Esophagus squamous epithelium (tissue), 4 donors: Measurements from ENCODE around the gene HILPDA.

Experiments used
- POLR2A ChIP-seq, 4 donors: fragments of 450-650 bp; IDR thresholded peaks; one replicate each; pipeline ENCODE4 v1.6.1; 2017; ENCODE audit warnings: antibody characterized with exemption in 4 of 4, mild to moderate bottlenecking in 4 of 4, moderate library complexity in 3 of 4
- TF ChIP-seq, protein P1 (sequence below), 6 experiments: fragments of 450-650 bp in 4 of 6; fragments of 200-600 bp in 2 of 6; sonication (generic) in 2 of 6; IDR thresholded peaks; one replicate each; pipeline ENCODE4 v1.5.1; 2016 to 2019; ENCODE audit warnings: antibody characterized with exemption in 6 of 6, mild to moderate bottlenecking in 4 of 6, moderate library complexity in 4 of 6

DNA sequence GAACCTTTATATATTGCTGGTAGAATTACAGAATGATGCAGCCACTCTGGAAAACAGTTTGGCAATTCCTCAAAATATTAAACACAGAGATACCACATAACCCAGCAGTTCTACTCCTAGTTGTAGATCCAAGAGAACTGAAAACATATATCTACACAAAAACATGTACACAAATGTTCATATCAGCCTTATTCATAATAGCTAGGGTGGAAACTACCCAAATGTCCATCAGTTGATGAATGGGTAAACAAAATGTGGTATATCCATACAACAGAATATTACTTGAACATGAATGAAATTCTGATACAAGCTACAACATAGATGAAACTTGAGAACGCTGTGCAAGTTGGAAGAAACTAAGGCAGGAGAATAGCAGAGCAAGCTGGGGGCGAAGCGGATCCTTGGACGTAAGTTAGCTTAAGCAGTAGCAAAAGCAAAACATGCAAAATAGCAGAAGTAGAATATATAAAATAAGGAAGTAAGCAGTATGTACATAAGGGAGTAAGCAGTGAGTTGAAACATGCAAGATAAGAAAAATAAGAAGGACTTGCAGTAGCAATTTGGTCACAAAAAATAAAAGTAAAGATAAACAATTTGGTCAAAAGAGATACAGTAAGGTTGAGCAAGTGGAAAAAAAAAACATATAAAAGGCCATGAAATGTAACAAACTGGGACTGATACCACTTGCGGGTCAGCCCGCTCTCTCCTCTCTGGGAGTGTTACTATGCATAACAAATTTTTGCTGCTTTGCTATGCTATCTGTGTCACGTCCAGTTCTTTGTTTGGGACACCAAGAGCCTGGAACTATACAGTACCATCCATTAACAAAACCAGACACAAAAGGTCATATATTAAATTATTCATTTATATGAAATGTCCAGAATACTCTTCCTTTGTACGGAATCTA is 18.0 kb upstream of the HILPDA start:
- TF ChIP-seq, protein P1, sequence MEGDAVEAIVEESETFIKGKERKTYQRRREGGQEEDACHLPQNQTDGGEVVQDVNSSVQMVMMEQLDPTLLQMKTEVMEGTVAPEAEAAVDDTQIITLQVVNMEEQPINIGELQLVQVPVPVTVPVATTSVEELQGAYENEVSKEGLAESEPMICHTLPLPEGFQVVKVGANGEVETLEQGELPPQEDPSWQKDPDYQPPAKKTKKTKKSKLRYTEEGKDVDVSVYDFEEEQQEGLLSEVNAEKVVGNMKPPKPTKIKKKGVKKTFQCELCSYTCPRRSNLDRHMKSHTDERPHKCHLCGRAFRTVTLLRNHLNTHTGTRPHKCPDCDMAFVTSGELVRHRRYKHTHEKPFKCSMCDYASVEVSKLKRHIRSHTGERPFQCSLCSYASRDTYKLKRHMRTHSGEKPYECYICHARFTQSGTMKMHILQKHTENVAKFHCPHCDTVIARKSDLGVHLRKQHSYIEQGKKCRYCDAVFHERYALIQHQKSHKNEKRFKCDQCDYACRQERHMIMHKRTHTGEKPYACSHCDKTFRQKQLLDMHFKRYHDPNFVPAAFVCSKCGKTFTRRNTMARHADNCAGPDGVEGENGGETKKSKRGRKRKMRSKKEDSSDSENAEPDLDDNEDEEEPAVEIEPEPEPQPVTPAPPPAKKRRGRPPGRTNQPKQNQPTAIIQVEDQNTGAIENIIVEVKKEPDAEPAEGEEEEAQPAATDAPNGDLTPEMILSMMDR (IDR thresholded peaks at IDR 0.05), result no peak
- TF ChIP-seq POLR2A (IDR thresholded peaks at IDR 0.05), result no peak
